ENCODE results near the gene DYRK4. TPM values are rescaled to one million over a fixed set of nuclear protein-coding genes. Genes with fewer than 3 reads are reported as not detected.
A peak's percentile ranks its signal among the peaks of the same experiment; 100 is the strongest.

Gene DYRK4
- total RNA-seq, 1 experiment from 2014 or later: 104 TPM

- no peak for DNase-seq (ENCODE audit: low spot score)
These were observed 59.5 kb downstream of the DYRK4 start for GRCh38 chr12:4621511-4621910.

- DNase-seq (ENCODE audit: low spot score): no peak
These were observed 64.5 kb downstream of the DYRK4 start for GRCh38 chr12:4626543-4626942.

GRCh38 chr12:4628406-4628805 is 66.4 kb downstream of the DYRK4 start:
- no peak for DNase-seq (ENCODE audit: low spot score)

GRCh38 chr12:4630262-4630661 is 68.3 kb downstream of the DYRK4 start:
- DNase-seq (ENCODE audit: low spot score): no peak

- DNase-seq (ENCODE audit: low spot score): no peak
These were observed 81.7 kb downstream of the DYRK4 start for GRCh38 chr12:4643747-4644146.

GRCh38 chr12:4645023-4645422 is 83.0 kb downstream of the DYRK4 start:
- DNase-seq (ENCODE audit: low spot score): no peak

GRCh38 chr12:4648104-4648500 is 86.1 kb downstream of the DYRK4 start:
- no peak for DNase-seq (ENCODE audit: low spot score)

GRCh38 chr12:4648501-4649357 is 86.7 kb downstream of the DYRK4 start, which contains the start of the genes AKAP3 and NDUFA9:
Gene AKAP3 (minus strand): TSS chr12:4649051. CDS start chr12:4638196, 10,855 bp downstream.
Gene NDUFA9 (plus strand): TSS chr12:4649114. CDS start chr12:4649127, 13 bp downstream.
- peak; percentile 81 for DNase-seq (ENCODE audit: low spot score)

GRCh38 chr12:4649358-4649661 is 87.3 kb downstream of the DYRK4 start:
- no peak for DNase-seq (ENCODE audit: low spot score)

GRCh38 chr12:4653257-4653656 is 91.2 kb downstream of the DYRK4 start:
- no peak for DNase-seq (ENCODE audit: low spot score)

- no peak for DNase-seq (ENCODE audit: low spot score)
These were observed 91.7 kb downstream of the DYRK4 start for GRCh38 chr12:4653691-4654090.

Other genes starting within 250 kb of the DYRK4 start
- gene TIGAR, start 241.0 kb upstream of the DYRK4 start, total RNA-seq (2014; rRNA removed; shearing (Covaris generic)): 8.0 and 15.4 TPM in 2 replicates
- not detected in 2 replicates for gene FGF23, start 182.5 kb upstream of the DYRK4 start, total RNA-seq (2014; rRNA removed; shearing (Covaris generic))
- gene FGF6, start 116.4 kb upstream of the DYRK4 start, total RNA-seq (2014; rRNA removed; shearing (Covaris generic)): not detected in 2 replicates
- 42.9 and 64.2 TPM in 2 replicates for gene RAD51AP1, start 23.3 kb upstream of the DYRK4 start, total RNA-seq (2014; rRNA removed; shearing (Covaris generic))
- 1.4 and 1.9 TPM in 2 replicates for gene AKAP3, start 86.8 kb downstream of the DYRK4 start, total RNA-seq (2014; rRNA removed; shearing (Covaris generic))
- 169 and 181 TPM in 2 replicates for gene NDUFA9, start 86.9 kb downstream of the DYRK4 start, total RNA-seq (2014; rRNA removed; shearing (Covaris generic))
- gene GALNT8, start 158.2 kb downstream of the DYRK4 start, total RNA-seq (2014; rRNA removed; shearing (Covaris generic)): 0.04 TPM in 1 of 2 replicates, not detected in the other